SK-N-SH (cell line): ENCODE results near the gene TMEM178A. TPM values are rescaled to one million over a fixed set of nuclear protein-coding genes. Genes with fewer than 3 reads are reported as not detected.

ENCODE experiments used
- CTCF ChIA-PET: fragments of 300-600, 350-600 bp; formaldehyde crosslinking; extraction: SDS; loops from one replicate; lab custom pipeline; 2021; lab: Yijun Ruan, JAX
- POLR2A ChIA-PET: fragments of 350-600 bp; sonication (Branson Sonifier 250); formaldehyde crosslinking; extraction: SDS; loops from one replicate; lab custom pipeline; 2020; ENCODE audit warnings: antibody characterized with exemption, inconsistent platforms; lab: Yijun Ruan, JAX
- DNase-seq: peaks from one replicate; pipeline ENCODE4 v3.0.0; 2012
- H2AFZ ChIP-seq: fragments of 200-600 bp; sonication (generic); 2 replicates; pipeline ENCODE4 v1.8.1; 2016; ENCODE audit warnings: antibody characterized with exemption, mild to moderate bottlenecking, low read depth
- H3F3A ChIP-seq: fragments of 200-600 bp; sonication (generic); replicated peaks from 2 replicates; pipeline ENCODE3; 2016; ENCODE audit warnings: antibody characterized with exemption, mild to moderate bottlenecking; ENCODE audit not compliant: insufficient read depth
- H3K27ac ChIP-seq, 2 experiments: fragments of 200-500 bp in 1 of 2; fragments of 200-600 bp in 1 of 2; sonication (Bioruptor generic) in 1 of 2; sonication (generic), shearing (Covaris generic) in 1 of 2; 2 replicates each; pipeline versions ENCODE4 v1.5.1 to v1.6.1; 2014 to 2016; ENCODE audit warnings: low read depth in 2 of 2, inconsistent platforms in 1 of 2, low read length in 1 of 2, mild to moderate bottlenecking in 1 of 2, mixed read lengths in 1 of 2
- H3K27me3 ChIP-seq: fragments of 200-600 bp; sonication (generic), shearing (Covaris generic); 2 replicates; pipeline ENCODE4 v1.6.1; 2016; ENCODE audit warnings: mixed run types; ENCODE audit not compliant: insufficient read depth
- H3K36me3 ChIP-seq, 2 experiments: fragments of 200-500 bp in 1 of 2; fragments of 200-600 bp in 1 of 2; sonication (Bioruptor generic) in 1 of 2; sonication (generic) in 1 of 2; replicated peaks in 1 of 2; 2 replicates each; pipeline versions ENCODE3 to v1.5.1; 2014 to 2016; ENCODE audit warnings: low read length in 1 of 2, mild to moderate bottlenecking in 1 of 2; ENCODE audit not compliant: insufficient read depth in 2 of 2, control insufficient read depth in 1 of 2
- H3K4me1 ChIP-seq, 2 experiments: fragments of 200-500 bp in 1 of 2; fragments of 200-600 bp in 1 of 2; sonication (Bioruptor generic) in 1 of 2; sonication (generic), shearing (Covaris generic) in 1 of 2; 2 replicates each; pipeline versions ENCODE4 v1.5.1 to v1.6.1; 2014 to 2016; ENCODE audit warnings: low read depth in 1 of 2, low read length in 1 of 2, mixed run types in 1 of 2; ENCODE audit not compliant: insufficient read depth in 2 of 2, control insufficient read depth in 1 of 2
- H3K4me2 ChIP-seq: fragments of 200-600 bp; sonication (generic), shearing (Covaris generic); 2 replicates; pipeline ENCODE4 v1.6.1; 2017; ENCODE audit warnings: mixed run types
- H3K4me3 ChIP-seq, 2 experiments: fragments of 200-500 bp in 1 of 2; fragments of 200-600 bp in 1 of 2; sonication (Bioruptor generic) in 1 of 2; sonication (generic), shearing (Covaris generic) in 1 of 2; 2 replicates each; pipeline versions ENCODE4 v1.5.1 to v1.8.1; 2014 to 2016; ENCODE audit warnings: low read depth in 2 of 2, inconsistent platforms in 1 of 2, low read length in 1 of 2, mild to moderate bottlenecking in 1 of 2, mixed read lengths in 1 of 2, moderate library complexity in 1 of 2
- H3K79me2 ChIP-seq: fragments of 200-600 bp; sonication (generic); 2 replicates; pipeline ENCODE4 v1.8.1; 2017; ENCODE audit warnings: mild to moderate bottlenecking; ENCODE audit not compliant: insufficient read depth
- H3K9ac ChIP-seq: fragments of 200-600 bp; sonication (generic); 2 replicates; pipeline ENCODE4 v1.6.1; 2017; ENCODE audit warnings: mixed run types
- H3K9me2 ChIP-seq: fragments of 200-600 bp; sonication (generic); 2 replicates; pipeline ENCODE4 v1.6.1; 2017; ENCODE audit warnings: mixed run types
- H3K9me3 ChIP-seq: fragments of 200-600 bp; sonication (generic); 2 replicates; pipeline ENCODE4 v1.6.1; 2017; ENCODE audit warnings: mixed run types, mild to moderate bottlenecking, moderate library complexity
- H4K20me1 ChIP-seq: fragments of 200-600 bp; sonication (generic); 2 replicates; pipeline ENCODE4 v1.6.1; 2017; ENCODE audit warnings: mild to moderate bottlenecking, mixed run types; ENCODE audit not compliant: insufficient read depth
- CHD2 ChIP-seq: fragments of 150-350 bp; IDR thresholded peaks from 2 replicates; pipeline ENCODE4 v1.6.1; 2018; ENCODE audit warnings: low read length; ENCODE audit not compliant: partially characterized antibody
- EP300 ChIP-seq, 2 experiments: IDR thresholded peaks; 2 replicates each; pipeline versions ENCODE4 v1.4.0 to v1.6.1; 2012; ENCODE audit warnings: borderline replicate concordance in 1 of 2, low read depth in 1 of 2, low read length in 1 of 2
- GABPA ChIP-seq: IDR thresholded peaks from 2 replicates; pipeline ENCODE4 v1.4.0; 2012; ENCODE audit warnings: low read depth, mild to moderate bottlenecking
- JUND ChIP-seq: IDR thresholded peaks from 2 replicates; pipeline ENCODE4 v1.4.0; 2012
- MEF2A ChIP-seq: IDR thresholded peaks from 2 replicates; pipeline ENCODE4 v1.4.0; 2012; ENCODE audit warnings: low read depth, borderline replicate concordance
- NRF1 ChIP-seq: IDR thresholded peaks from 2 replicates; pipeline ENCODE4 v1.6.1; 2012; ENCODE audit warnings: low read depth, mild to moderate bottlenecking, low read length
- POLR2AphosphoS5 ChIP-seq: IDR thresholded peaks from 2 replicates; pipeline ENCODE4 v1.6.1; 2012; ENCODE audit warnings: low read depth, low read length
- RCOR1 ChIP-seq: fragments of 150-350 bp; IDR thresholded peaks from 2 replicates; pipeline ENCODE4 v1.6.1; 2017; ENCODE audit warnings: antibody characterized with exemption, low read length
- RFX5 ChIP-seq: IDR thresholded peaks from 2 replicates; pipeline ENCODE4 v1.6.1; 2012; ENCODE audit warnings: mild to moderate bottlenecking, improper control_type of control experiment, low read length
- RXRA ChIP-seq: IDR thresholded peaks from 2 replicates; pipeline ENCODE4 v1.4.0; 2012; ENCODE audit warnings: low read depth, mild to moderate bottlenecking, borderline replicate concordance
- SIN3A ChIP-seq: IDR thresholded peaks from 2 replicates; pipeline ENCODE4 v1.6.1; 2012; ENCODE audit warnings: low read depth, mild to moderate bottlenecking, low read length, moderate library complexity, borderline replicate concordance
- SMC3 ChIP-seq: IDR thresholded peaks from 2 replicates; pipeline ENCODE4 v1.6.1; 2012; ENCODE audit warnings: low read depth, low read length, improper control_type of control experiment
- TEAD4 ChIP-seq: IDR thresholded peaks from 2 replicates; pipeline ENCODE4 v1.4.0; 2012; ENCODE audit warnings: mild to moderate bottlenecking, borderline replicate concordance; ENCODE audit not compliant: insufficient read depth
- YY1 ChIP-seq: IDR thresholded peaks from 2 replicates; pipeline ENCODE4 v1.4.0; 2012; ENCODE audit warnings: low read depth, mild to moderate bottlenecking
- WGBS: methylation state at CpG from one replicate; pipeline ENCODE4 v1.1.6; 2017; ENCODE audit warnings: low lambda C conversion rate; 5-methylcytosine and 5-hydroxymethylcytosine counted together
- polyA plus RNA-seq, 3 experiments: library from polyadenylated mRNA; depleted of rRNA; stranded (reverse); fragments of >200 nt; gene quantifications; 2 replicates each; pipeline ENCODE4 v1.2.3, GENCODE V29; 2012
- TF ChIP-seq, protein P1 (sequence below): IDR thresholded peaks from 2 replicates; pipeline ENCODE4; 2012
- TF ChIP-seq, protein P2 (sequence below): fragments of 150-350 bp; IDR thresholded peaks from 2 replicates; pipeline ENCODE4 v1.6.1; 2017; ENCODE audit warnings: antibody characterized with exemption, low read length, low read depth, borderline replicate concordance
- TF ChIP-seq, protein P3 (sequence below): IDR thresholded peaks from 2 replicates; pipeline ENCODE4 v1.4.0; 2012; ENCODE audit warnings: low read depth, borderline replicate concordance
- TF ChIP-seq, protein P4 (sequence below): fragments of 200-600 bp; sonication (generic); IDR thresholded peaks from 2 replicates; pipeline ENCODE4 v1.6.1; 2017; ENCODE audit warnings: antibody characterized with exemption, mild to moderate bottlenecking, moderate library complexity
- TF ChIP-seq, protein P5 (sequence below): IDR thresholded peaks from 2 replicates; pipeline ENCODE4 v1.4.0; 2012; ENCODE audit warnings: low read depth, borderline replicate concordance
- TF ChIP-seq, protein P6 (sequence below): IDR thresholded peaks from 2 replicates; pipeline ENCODE4 v1.4.0; 2012; ENCODE audit warnings: low read depth

The TMEM178A gene
- polyA plus RNA-seq, 1 of the 3 experiments (the other 2 are of a cell fraction): 0.84 TPM

DNA sequence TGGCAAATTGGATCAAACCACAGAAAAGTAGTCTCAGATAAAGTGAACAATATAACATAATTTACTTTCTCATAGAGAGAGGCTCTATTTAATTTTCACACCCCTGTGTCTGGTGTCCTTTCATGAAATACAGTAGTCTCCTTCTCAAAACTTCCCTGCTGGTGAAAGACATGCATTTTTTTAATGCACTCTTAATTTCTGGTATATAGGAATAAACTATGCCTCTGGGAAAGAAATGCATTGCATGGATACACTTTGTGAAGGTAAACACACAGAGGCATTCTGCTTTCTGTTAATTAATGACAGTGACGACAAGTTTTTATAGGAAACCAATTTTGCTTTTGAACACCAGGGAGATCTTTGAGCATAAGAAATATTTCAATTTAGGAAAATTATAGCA lies 24.1 kb upstream of the TMEM178A start:
- Histone ChIP-seq H3K9ac (no peak overlapping the region; the same call in 1 of the 2 replicates), H4K20me1 (no peaks in the 10 kb centered on the region), H3F3A (peaks cover 6% of the 10 kb centered on the region), H3K9me3 (no peaks in the 10 kb centered on the region), H3K27me3 (no peaks in the 10 kb centered on the region), H3K4me3 (no peak overlapping the region), H3K9me2 (no peaks in the 10 kb centered on the region), H3K27ac (peak overlapping the region in 1 of 2 experiments; percentile 58; a peak in 2 of 4 replicates), H3K4me2 (peak overlapping the region; percentile 67; the same call in 1 of the 2 replicates), H3K4me1 (no peaks in the 10 kb centered on the region; a peak in 3 of 4 replicates), H3K36me3 (no peaks in the 10 kb centered on the region), H3K79me2 (no peaks in the 10 kb centered on the region), H2AFZ (no peak overlapping the region)
- POLR2A ChIA-PET: no interaction called here
- 91% methylated on average over 1 of the region's 1 CpG for WGBS
- TF ChIP-seq GABPA: no peak
- TF ChIP-seq, protein P1, sequence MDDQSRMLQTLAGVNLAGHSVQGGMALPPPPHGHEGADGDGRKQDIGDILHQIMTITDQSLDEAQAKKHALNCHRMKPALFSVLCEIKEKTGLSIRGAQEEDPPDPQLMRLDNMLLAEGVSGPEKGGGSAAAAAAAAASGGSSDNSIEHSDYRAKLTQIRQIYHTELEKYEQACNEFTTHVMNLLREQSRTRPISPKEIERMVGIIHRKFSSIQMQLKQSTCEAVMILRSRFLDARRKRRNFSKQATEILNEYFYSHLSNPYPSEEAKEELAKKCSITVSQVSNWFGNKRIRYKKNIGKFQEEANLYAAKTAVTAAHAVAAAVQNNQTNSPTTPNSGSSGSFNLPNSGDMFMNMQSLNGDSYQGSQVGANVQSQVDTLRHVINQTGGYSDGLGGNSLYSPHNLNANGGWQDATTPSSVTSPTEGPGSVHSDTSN: no peak
- no peak for TF ChIP-seq JUND
- no peak for TF ChIP-seq RCOR1
- no peak for TF ChIP-seq YY1
- no peak for TF ChIP-seq SMC3
- TF ChIP-seq RFX5: no peak
- no peak for TF ChIP-seq EP300 (IDR thresholded peaks at IDR 0.05; ENCODE audit: borderline replicate concordance in 1 of 2, low read depth in 1 of 2, low read length in 1 of 2)
- TF ChIP-seq, protein P2, sequence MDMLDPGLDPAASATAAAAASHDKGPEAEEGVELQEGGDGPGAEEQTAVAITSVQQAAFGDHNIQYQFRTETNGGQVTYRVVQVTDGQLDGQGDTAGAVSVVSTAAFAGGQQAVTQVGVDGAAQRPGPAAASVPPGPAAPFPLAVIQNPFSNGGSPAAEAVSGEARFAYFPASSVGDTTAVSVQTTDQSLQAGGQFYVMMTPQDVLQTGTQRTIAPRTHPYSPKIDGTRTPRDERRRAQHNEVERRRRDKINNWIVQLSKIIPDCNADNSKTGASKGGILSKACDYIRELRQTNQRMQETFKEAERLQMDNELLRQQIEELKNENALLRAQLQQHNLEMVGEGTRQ: no peak
- TF ChIP-seq, protein P3, sequence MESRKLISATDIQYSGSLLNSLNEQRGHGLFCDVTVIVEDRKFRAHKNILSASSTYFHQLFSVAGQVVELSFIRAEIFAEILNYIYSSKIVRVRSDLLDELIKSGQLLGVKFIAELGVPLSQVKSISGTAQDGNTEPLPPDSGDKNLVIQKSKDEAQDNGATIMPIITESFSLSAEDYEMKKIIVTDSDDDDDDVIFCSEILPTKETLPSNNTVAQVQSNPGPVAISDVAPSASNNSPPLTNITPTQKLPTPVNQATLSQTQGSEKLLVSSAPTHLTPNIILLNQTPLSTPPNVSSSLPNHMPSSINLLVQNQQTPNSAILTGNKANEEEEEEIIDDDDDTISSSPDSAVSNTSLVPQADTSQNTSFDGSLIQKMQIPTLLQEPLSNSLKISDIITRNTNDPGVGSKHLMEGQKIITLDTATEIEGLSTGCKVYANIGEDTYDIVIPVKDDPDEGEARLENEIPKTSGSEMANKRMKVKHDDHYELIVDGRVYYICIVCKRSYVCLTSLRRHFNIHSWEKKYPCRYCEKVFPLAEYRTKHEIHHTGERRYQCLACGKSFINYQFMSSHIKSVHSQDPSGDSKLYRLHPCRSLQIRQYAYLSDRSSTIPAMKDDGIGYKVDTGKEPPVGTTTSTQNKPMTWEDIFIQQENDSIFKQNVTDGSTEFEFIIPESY: no peak
- TF ChIP-seq, protein P4, sequence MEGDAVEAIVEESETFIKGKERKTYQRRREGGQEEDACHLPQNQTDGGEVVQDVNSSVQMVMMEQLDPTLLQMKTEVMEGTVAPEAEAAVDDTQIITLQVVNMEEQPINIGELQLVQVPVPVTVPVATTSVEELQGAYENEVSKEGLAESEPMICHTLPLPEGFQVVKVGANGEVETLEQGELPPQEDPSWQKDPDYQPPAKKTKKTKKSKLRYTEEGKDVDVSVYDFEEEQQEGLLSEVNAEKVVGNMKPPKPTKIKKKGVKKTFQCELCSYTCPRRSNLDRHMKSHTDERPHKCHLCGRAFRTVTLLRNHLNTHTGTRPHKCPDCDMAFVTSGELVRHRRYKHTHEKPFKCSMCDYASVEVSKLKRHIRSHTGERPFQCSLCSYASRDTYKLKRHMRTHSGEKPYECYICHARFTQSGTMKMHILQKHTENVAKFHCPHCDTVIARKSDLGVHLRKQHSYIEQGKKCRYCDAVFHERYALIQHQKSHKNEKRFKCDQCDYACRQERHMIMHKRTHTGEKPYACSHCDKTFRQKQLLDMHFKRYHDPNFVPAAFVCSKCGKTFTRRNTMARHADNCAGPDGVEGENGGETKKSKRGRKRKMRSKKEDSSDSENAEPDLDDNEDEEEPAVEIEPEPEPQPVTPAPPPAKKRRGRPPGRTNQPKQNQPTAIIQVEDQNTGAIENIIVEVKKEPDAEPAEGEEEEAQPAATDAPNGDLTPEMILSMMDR: no peak
- no peak for TF ChIP-seq NRF1
- no peak for TF ChIP-seq SIN3A
- no peak for TF ChIP-seq POLR2AphosphoS5
- no peak for TF ChIP-seq TEAD4
- TF ChIP-seq, protein P5, sequence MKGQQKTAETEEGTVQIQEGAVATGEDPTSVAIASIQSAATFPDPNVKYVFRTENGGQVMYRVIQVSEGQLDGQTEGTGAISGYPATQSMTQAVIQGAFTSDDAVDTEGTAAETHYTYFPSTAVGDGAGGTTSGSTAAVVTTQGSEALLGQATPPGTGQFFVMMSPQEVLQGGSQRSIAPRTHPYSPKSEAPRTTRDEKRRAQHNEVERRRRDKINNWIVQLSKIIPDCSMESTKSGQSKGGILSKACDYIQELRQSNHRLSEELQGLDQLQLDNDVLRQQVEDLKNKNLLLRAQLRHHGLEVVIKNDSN: no peak
- TF ChIP-seq RXRA: no peak
- TF ChIP-seq CHD2: no peak
- TF ChIP-seq, protein P6, sequence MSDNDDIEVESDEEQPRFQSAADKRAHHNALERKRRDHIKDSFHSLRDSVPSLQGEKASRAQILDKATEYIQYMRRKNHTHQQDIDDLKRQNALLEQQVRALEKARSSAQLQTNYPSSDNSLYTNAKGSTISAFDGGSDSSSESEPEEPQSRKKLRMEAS: no peak
- TF ChIP-seq MEF2A: no peak
- DNase-seq: no peak
- CTCF ChIA-PET: no interaction called here
